EH (cell line): ENCODE measurements around the gene CLASP1.

Experiments used
- DNase-seq: peaks from one replicate; pipeline ENCODE4 v3.0.0-alpha.2; 2015; ENCODE audit warnings: low read depth

CLASP1 gene

GRCh38 chr2:121539750-121540469 is 109.4 kb downstream of the CLASP1 start:
- peak; percentile 35 for DNase-seq

GRCh38 chr2:121536850-121537557 is 112.3 kb downstream of the CLASP1 start:
- no peak for DNase-seq

- no peak for DNase-seq
These were observed 112.9 kb downstream of the CLASP1 start for GRCh38 chr2:121536347-121536746.

GRCh38 chr2:121534007-121534406 is 115.3 kb downstream of the CLASP1 start:
- DNase-seq, result no peak

DNA sequence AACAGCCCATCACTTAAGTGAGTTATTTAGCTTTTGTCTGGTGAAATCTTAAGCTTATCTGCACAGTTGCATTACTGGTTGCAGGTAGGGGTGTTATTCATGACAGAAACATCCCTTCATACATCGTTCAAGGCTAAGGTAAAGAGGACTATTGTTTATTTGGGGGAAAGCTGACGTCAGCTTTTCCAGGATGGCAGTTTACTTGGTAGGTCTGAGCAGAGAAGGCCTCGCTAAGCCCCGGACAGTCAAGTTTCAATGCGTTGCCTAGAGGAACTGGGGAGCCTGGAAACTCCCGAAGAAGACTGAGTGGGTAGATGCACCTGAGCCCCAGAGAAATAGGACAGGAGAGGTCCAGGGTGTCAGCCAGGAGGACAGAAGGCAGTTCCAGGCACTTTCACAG is 116.4 kb downstream of the CLASP1 start:
- DNase-seq, result no peak

DNA sequence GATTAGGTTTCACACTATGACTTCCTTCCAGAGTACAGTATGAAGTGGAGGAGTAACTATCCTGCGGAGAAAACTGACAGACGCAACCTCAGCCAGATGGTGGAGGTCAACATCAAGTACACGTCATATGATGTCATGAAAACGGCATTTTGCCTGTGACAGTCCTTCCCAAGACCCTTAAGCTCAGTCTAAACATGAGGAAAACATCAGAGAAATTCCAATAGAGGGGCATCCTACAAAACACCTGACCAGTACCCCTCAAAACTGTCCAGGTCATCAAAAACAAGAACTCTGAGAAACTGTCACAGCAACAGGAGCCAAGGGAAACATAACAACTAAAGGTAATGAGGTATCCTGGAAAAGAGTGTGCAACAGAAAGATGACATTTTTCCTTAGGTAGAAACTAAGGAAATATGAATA is 116.9 kb downstream of the CLASP1 start:
- DNase-seq, result peak; percentile 50

DNA sequence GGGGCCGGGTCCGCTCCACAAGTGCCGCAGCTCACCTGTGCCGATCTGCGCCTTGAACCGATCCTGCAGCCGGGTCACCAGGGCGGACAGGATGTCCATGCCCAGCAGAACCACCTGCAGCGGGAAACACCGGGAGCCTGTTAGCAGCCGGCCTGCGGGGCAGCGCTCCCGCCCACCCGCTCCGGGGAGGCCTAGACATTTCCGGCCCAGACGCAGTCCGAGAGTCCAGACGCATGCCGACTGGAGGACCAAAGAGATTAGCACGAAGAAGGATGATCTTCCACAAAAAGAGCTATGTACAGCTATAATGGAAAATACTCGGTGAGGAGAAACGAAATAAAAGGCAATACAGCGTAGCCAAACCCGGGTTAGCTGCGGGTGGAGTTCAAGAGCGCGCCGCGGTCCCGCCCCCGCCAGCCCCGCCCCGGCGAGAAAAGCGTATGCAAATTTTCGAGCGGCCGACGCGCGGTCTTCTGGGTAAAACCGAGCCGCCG is 119.0 kb downstream of the CLASP1 start:
- DNase-seq, result peak; percentile 80

GRCh38 chr2:121529439-121530211 is 119.6 kb downstream of the CLASP1 start:
- peak; percentile 65 for DNase-seq

GRCh38 chr2:121527009-121527682 is 122.1 kb downstream of the CLASP1 start:
- DNase-seq, result no peak

GRCh38 chr2:121524685-121525425 is 124.4 kb downstream of the CLASP1 start:
- no peak for DNase-seq

DNA sequence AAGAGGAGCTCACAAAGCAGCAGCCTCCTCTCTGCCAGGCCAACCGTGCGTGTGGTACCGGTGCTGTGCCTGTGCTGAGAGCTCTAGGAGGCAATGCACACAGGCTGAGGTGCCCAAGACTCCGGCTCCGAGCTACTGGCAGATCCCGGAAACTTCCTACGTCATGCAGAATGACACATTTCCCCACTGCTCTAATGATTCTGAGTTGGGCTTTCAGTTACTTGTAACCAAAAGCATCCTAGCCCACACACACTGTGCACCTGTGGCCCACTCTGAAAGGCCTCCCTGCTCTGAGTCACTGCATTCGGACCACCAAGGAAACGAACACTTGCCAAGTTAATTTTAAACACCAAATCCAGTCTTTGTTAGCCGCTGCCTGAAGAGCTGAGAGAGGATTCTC is 127.9 kb downstream of the CLASP1 start:
- DNase-seq, result no peak

- no peak for DNase-seq
These were observed 128.6 kb downstream of the CLASP1 start for GRCh38 chr2:121520641-121520994.

DNA sequence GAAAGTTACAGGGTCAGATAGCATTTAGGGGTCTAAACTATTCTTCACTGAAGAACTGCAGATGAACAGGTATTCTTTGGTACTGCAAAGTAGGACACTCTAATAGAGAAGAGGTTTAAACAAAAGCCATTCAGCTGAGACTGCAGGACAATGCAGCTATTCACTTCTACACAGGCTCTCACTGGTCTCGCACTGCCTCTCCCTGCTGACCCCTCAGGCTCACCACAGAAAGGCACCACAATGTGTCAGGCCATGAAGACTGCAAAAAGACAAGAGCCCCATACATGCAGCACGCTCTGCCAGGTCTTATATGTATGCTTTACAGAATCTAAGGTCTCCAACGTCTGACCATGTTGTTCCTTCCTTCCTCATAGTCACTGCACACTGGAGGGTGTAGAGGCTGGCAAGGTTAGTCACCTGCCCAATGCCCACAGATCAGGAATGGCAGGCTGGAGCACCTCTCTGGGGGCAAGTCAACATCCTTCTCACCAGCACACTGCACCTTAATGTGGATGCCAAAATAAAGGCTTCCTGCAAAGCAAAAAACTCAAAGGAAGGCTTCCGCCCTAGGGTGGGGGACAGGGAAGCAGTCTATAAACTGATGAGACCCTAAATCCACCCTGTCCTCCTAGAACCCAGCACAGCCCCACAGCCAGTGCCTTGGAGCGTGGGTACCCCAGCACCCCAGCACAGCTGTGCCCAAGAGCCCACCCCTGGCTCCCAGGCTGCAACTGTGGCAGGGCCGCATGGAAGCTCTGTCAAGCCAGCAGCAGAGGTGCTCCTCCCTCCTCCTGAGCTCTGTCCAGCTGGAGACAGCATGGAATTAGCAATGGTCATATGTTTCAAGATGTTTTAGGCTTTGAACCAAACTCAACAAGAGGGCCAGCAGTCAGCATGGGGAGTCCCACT is 129.3 kb downstream of the CLASP1 start:
- DNase-seq, result no peak

GRCh38 chr2:121519153-121519552 is 130.1 kb downstream of the CLASP1 start:
- no peak for DNase-seq

DNA sequence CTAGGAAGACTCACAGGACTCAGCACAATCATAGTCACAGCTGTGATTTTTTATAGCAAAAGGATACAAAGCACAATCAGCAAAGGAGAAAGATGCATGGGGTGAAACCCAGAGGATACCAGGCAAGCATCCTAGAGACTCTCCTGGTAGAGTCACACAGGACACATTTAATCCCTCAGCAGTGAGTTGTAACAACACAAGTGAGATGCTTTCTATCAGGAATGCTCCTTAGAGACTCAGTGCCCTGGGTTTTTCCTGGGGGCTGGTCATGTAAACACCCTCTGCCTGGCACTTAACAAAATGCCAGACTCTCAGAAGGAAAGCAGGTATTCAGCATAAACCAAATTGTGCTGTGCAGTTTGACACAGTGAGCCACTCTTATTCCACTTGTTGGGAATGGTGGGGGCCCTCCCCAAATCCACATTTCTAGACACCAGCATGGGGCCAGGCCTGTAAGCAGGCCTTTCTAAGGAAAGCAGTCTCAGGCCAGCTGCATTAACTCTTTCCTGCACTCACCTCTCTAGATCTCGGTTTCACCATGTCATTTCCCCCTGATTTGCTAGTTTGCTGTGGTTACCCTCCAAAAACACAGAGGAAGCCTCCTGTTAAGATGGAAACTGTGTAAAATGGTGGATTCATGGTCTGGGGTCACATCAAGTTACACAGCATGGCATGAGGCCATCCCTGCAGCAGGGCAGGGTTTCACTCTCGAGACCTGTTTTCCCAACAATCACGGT is 135.5 kb downstream of the CLASP1 start:
- no peak for DNase-seq

- DNase-seq, result no peak
These were observed 138.4 kb downstream of the CLASP1 start for GRCh38 chr2:121510857-121511256.

GRCh38 chr2:121506621-121507020 is 142.6 kb downstream of the CLASP1 start:
- DNase-seq, result no peak

DNA sequence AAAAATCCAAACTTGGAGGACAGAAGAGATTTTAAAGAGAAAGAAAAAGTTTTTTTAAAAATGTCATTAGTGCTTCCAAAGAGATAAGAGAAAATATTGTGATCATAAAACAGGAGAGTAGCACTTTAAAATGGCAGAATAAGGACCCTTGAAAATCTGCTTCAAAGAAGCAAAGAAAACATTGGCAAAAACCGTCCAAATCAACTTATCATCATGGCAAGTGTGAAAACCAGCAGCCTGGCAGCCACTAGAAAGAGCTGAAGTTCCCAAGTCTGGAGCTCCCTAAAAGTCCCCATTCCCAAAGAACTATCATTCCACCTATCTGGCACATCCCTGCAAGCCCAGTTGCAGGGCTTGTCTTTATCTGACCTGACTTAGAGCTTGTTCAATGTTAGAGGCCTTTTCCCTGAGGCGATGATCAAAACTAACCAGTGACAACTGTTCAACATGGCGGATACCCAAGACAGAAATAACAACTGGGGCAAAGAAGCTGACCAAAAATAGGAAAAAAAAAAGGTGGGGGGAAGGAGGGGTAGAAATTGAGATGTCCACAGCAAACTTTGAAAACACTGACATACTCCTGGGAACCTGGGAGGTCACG is 143.2 kb downstream of the CLASP1 start:
- no peak for DNase-seq

DNA sequence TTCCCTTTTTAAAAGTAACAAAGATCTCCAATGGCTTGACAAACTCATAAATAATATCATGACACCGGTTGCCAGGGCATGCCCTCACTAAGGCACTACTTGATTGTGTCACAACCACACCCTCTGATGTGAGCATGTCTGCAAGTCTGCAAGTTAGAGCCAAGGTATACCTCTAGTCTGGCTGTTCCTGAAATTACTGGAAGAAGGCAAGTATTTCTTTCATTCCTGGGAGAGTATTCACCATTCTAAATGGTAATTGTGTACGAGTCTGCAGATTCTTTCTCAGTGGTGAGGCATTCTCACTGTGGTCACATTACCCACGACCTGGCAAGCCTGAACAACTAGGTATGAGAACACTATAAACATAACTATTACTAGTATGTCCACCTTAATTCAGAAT is 144.3 kb downstream of the CLASP1 start:
- DNase-seq, result peak; percentile 85
